ENCODE data around the gene PLK5.

- TF ChIP-seq CTCF (IDR thresholded peaks at IDR 0.05; ENCODE audit: low read depth, low read length, missing input control) (no peak), TAF1 (conservative IDR thresholded peaks at IDR 0.05) (no peak), GABPA (IDR thresholded peaks at IDR 0.05 in 1 of 2, conservative IDR thresholded peaks at IDR 0.05 in 1 of 2) (no peak)
Measured at GRCh38 chr19:1507192-1507660, 16.7 kb upstream of the PLK5 start.
